Liver (tissue), 9 donors: ENCODE results near the gene TRPM2. TPM values are rescaled to one million over a fixed set of nuclear protein-coding genes. Genes with fewer than 3 reads are reported as not detected.

Source experiments
- DNase-seq: peaks from one replicate; pipeline ENCODE4 v3.0.0-alpha.2; 2017; ENCODE audit warnings: low spot score
- H3K27ac ChIP-seq, 2 donors: one replicate each; pipeline ENCODE4 v1.7.0; 2013; ENCODE audit warnings: inconsistent platforms in 2 of 2, low read length in 2 of 2, control low read depth in 1 of 2, low read depth in 1 of 2, mild to moderate bottlenecking in 1 of 2
- H3K27me3 ChIP-seq, 4 donors: one replicate each; pipeline versions ENCODE4 v1.6.1 to v1.7.0; 2013; ENCODE audit warnings: low read length in 3 of 4, inconsistent platforms in 1 of 4, mild to moderate bottlenecking in 1 of 4, moderate library complexity in 1 of 4; ENCODE audit not compliant: control insufficient read depth in 4 of 4, insufficient read depth in 4 of 4
- H3K36me3 ChIP-seq, 4 donors: one replicate each; pipeline versions ENCODE4 v1.6.1 to v1.7.0; 2013; ENCODE audit warnings: low read length in 3 of 4, mild to moderate bottlenecking in 3 of 4, low read depth in 1 of 4, moderate library complexity in 1 of 4; ENCODE audit not compliant: control insufficient read depth in 4 of 4, insufficient read depth in 3 of 4
- H3K4me1 ChIP-seq, 4 donors: one replicate each; pipeline versions ENCODE4 v1.6.1 to v1.7.0; 2013; ENCODE audit warnings: low read length in 3 of 4, mild to moderate bottlenecking in 3 of 4, moderate library complexity in 1 of 4; ENCODE audit not compliant: control insufficient read depth in 4 of 4, insufficient read depth in 4 of 4
- H3K4me3 ChIP-seq, 3 donors: one replicate each; pipeline versions ENCODE4 v1.6.1 to v1.7.0; 2013; ENCODE audit warnings: low read length in 3 of 3, control low read depth in 1 of 3, low read depth in 1 of 3, mild to moderate bottlenecking in 1 of 3
- H3K9ac ChIP-seq, 2 donors: one replicate each; pipeline ENCODE4 v1.7.0; 2013; ENCODE audit warnings: low read length in 2 of 2, mild to moderate bottlenecking in 2 of 2, moderate library complexity in 2 of 2, control low read depth in 1 of 2, low read depth in 1 of 2
- H3K9me3 ChIP-seq, 4 donors: one replicate each; pipeline versions ENCODE4 v1.6.1 to v1.7.0; 2013; ENCODE audit warnings: low read length in 3 of 4; ENCODE audit not compliant: control insufficient read depth in 4 of 4
- ATF3 ChIP-seq: IDR thresholded peaks from 2 replicates; pipeline ENCODE4 v1.6.1; 2016; ENCODE audit warnings: antibody characterized with exemption
- CTCF ChIP-seq: fragments of 150-350 bp; IDR thresholded peaks from 2 replicates; pipeline ENCODE4 v1.5.1; 2017; ENCODE audit warnings: improper control_type of control experiment, low read depth, low read length; ENCODE audit not compliant: missing input control
- EGR1 ChIP-seq, 2 donors: IDR thresholded peaks; 2 replicates each; pipeline ENCODE4 v1.6.1; 2016 to 2018; ENCODE audit warnings: antibody characterized with exemption in 2 of 2, low read depth in 2 of 2
- FOXA1 ChIP-seq: IDR thresholded peaks from 2 replicates; pipeline ENCODE4 v1.6.1; 2016; ENCODE audit warnings: antibody characterized with exemption
- FOXA2 ChIP-seq: IDR thresholded peaks from 2 replicates; pipeline ENCODE4 v1.6.1; 2016; ENCODE audit warnings: antibody characterized with exemption
- GABPA ChIP-seq, 2 donors: IDR thresholded peaks in 1 of 2; conservative IDR thresholded peaks in 1 of 2; 2 replicates each; pipeline ENCODE4 v1.6.1; 2016; ENCODE audit warnings: antibody characterized with exemption in 2 of 2, mild to moderate bottlenecking in 1 of 2, moderate library complexity in 1 of 2
- HNF4A ChIP-seq, 2 donors: conservative IDR thresholded peaks; 2 replicates each; pipeline ENCODE4 v1.6.1; 2016; ENCODE audit warnings: antibody characterized with exemption in 2 of 2, mild to moderate bottlenecking in 2 of 2
- HNF4G ChIP-seq: IDR thresholded peaks from 2 replicates; pipeline ENCODE4 v1.6.1; 2016; ENCODE audit warnings: antibody characterized with exemption
- JUND ChIP-seq, 2 donors: IDR thresholded peaks; 2 replicates each; pipeline ENCODE4 v1.6.1; 2016; ENCODE audit warnings: antibody characterized with exemption in 2 of 2
- NR2F2 ChIP-seq: IDR thresholded peaks from 2 replicates; pipeline ENCODE4 v1.6.1; 2016; ENCODE audit warnings: antibody characterized with exemption
- RAD21 ChIP-seq, 2 donors: IDR thresholded peaks; 2 replicates each; pipeline ENCODE4 v1.6.1; 2016; ENCODE audit warnings: antibody characterized with exemption in 2 of 2, mild to moderate bottlenecking in 2 of 2
- RXRA ChIP-seq, 2 donors: IDR thresholded peaks; 2 replicates each; pipeline ENCODE4 v1.6.1; 2017 to 2018; ENCODE audit warnings: antibody characterized with exemption in 2 of 2, mild to moderate bottlenecking in 1 of 2
- SP1 ChIP-seq: IDR thresholded peaks from 2 replicates; pipeline ENCODE4 v1.6.1; 2018; ENCODE audit warnings: antibody characterized with exemption, mild to moderate bottlenecking
- TAF1 ChIP-seq: conservative IDR thresholded peaks from 2 replicates; pipeline ENCODE4 v1.6.1; 2016; ENCODE audit warnings: antibody characterized with exemption, mild to moderate bottlenecking
- YY1 ChIP-seq: IDR thresholded peaks from 2 replicates; pipeline ENCODE4 v1.6.1; 2016; ENCODE audit warnings: antibody characterized with exemption, mild to moderate bottlenecking
- ZBTB33 ChIP-seq: IDR thresholded peaks from 2 replicates; pipeline ENCODE4 v1.6.1; 2016; ENCODE audit warnings: antibody characterized with exemption
- WGBS: extraction: QIAGEN DNeasy Blood & Tissue Kit; methylation state at CpG from one replicate; pipeline ENCODE4 v1.1.7; 2013; 5-methylcytosine and 5-hydroxymethylcytosine counted together
- polyA plus RNA-seq, 2 donors: library from polyadenylated mRNA; stranded (reverse) in 1 of 2; unstranded in 1 of 2; fragments of 200-250 nt in 1 of 2; fragments of >200 nt in 1 of 2; fragmentation: Nextera tagmentation in 1 of 2; extraction: Ambion mirVana in 1 of 2; gene quantifications; one replicate each; pipeline versions ENCODE4 v1.2.1 to v1.2.3, GENCODE V29; 2013 to 2015
- total RNA-seq, 2 donors: library from RNA; depleted of rRNA; stranded (reverse); fragments of >200 nt; gene quantifications; one replicate each; pipeline ENCODE4 v1.2.3, GENCODE V29; 2014
- TF ChIP-seq, protein P1 (sequence below): IDR thresholded peaks from 2 replicates; pipeline ENCODE4 v1.6.1; 2016; ENCODE audit warnings: antibody characterized with exemption, mild to moderate bottlenecking
- TF ChIP-seq, protein P2 (sequence below): IDR thresholded peaks from 2 replicates; pipeline ENCODE4 v1.6.1; 2016; ENCODE audit warnings: antibody characterized with exemption
- donor health status: healthy.
- donor health status: healthy.
- donor health status: healthy.
- donor health status: healthy.
- donor health status: healthy.

The TRPM2 gene
- total and polyA plus RNA-seq, 4 donors, result 0.43 to 1.3 (median 0.63) TPM

DNA sequence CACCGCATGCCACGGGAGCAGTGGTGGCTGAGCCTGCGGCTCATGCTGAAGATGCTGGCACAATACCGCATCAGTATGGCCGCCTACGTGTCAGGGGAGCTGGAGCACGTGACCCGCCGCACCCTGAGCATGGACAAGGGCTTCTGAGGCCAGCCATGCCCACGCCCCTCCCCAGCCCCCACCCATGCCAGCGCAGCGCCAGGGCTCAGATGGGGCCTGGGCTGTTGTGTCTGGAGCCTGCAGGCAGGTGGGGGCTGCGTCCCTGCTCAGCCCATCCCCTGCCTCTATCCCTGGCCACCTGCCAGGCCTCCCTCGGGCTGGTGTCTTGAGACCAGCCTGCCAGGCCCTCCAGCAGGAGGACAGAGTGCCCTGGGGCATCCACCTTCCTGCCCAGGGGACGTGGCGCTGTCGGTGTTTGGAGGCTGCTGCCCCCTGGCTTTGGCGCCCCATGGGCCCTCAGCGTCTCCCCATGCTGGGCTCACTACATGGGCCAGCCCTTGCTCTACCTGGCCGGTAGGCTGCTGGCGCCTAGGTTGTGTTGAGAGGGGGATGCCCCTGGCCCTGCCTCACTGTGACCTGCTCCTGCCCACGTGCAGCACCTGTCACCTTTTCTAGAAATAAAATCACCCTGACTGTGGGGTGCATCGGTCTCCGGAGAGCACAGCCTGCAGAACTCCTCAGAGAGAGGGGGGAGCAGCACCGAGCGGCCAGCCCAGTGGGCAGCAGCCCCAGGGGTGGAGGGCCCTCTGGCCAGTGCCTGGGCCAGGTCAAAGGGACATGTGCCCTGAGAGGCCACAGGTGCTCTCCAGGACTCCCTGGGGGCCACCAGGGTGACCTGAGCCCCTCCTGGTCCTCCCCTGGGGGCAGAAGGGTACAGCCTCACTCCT, 26.5 kb upstream of the TRPM2 start:
- Histone ChIP-seq H3K4me3 (no peak overlapping the region), H3K4me1 (no peaks in the 10 kb centered on the region), H3K27me3 (no peaks in the 10 kb centered on the region), H3K9ac (no peak overlapping the region), H3K9me3 (no peaks in the 10 kb centered on the region), H3K36me3 (peaks cover 7 to 42% (median 24%) of the 10 kb centered on the region in 4 donors), H3K27ac (no peak overlapping the region)
- 89% methylated on average over 26 of the region's 26 CpGs for WGBS
- TF ChIP-seq ZBTB33 (no peak), CTCF (no peak), EGR1 (IDR thresholded peaks at IDR 0.05; ENCODE audit: low read depth in 2 of 2) (no peak), JUND (IDR thresholded peaks at IDR 0.05) (no peak), HNF4G (no peak), ATF3 (no peak), NR2F2 (no peak), FOXA2 (no peak), RXRA (IDR thresholded peaks at IDR 0.05) (no peak), SP1 (no peak), YY1 (no peak), GABPA (IDR thresholded peaks at IDR 0.05 in 1 of 2, conservative IDR thresholded peaks at IDR 0.05 in 1 of 2) (no peak), RAD21 (IDR thresholded peaks at IDR 0.05) (no peak), TAF1 (no peak), FOXA1 (no peak), HNF4A (conservative IDR thresholded peaks at IDR 0.05) (no peak)
- TF ChIP-seq, protein P1, sequence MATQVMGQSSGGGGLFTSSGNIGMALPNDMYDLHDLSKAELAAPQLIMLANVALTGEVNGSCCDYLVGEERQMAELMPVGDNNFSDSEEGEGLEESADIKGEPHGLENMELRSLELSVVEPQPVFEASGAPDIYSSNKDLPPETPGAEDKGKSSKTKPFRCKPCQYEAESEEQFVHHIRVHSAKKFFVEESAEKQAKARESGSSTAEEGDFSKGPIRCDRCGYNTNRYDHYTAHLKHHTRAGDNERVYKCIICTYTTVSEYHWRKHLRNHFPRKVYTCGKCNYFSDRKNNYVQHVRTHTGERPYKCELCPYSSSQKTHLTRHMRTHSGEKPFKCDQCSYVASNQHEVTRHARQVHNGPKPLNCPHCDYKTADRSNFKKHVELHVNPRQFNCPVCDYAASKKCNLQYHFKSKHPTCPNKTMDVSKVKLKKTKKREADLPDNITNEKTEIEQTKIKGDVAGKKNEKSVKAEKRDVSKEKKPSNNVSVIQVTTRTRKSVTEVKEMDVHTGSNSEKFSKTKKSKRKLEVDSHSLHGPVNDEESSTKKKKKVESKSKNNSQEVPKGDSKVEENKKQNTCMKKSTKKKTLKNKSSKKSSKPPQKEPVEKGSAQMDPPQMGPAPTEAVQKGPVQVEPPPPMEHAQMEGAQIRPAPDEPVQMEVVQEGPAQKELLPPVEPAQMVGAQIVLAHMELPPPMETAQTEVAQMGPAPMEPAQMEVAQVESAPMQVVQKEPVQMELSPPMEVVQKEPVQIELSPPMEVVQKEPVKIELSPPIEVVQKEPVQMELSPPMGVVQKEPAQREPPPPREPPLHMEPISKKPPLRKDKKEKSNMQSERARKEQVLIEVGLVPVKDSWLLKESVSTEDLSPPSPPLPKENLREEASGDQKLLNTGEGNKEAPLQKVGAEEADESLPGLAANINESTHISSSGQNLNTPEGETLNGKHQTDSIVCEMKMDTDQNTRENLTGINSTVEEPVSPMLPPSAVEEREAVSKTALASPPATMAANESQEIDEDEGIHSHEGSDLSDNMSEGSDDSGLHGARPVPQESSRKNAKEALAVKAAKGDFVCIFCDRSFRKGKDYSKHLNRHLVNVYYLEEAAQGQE, result no peak
- TF ChIP-seq, protein P2, sequence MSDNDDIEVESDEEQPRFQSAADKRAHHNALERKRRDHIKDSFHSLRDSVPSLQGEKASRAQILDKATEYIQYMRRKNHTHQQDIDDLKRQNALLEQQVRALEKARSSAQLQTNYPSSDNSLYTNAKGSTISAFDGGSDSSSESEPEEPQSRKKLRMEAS, result no peak
- no peak for DNase-seq
